ENCODE data around the gene BBOX1.

GRCh38 chr11:27083241-27083640 lies 42.6 kb downstream of the BBOX1 start:
- TF ChIP-seq CTCF (IDR thresholded peaks at IDR 0.05; ENCODE audit: low read length) (no peak), EZH2 (IDR thresholded peaks at IDR 0.05; ENCODE audit: borderline replicate concordance, low read length) (no peak)

Measured in OCI-LY1 (cell line).